NCI-H2081 treated with DMSO at 0.1 percent for 48 hours (cell line): ENCODE measurements around the gene HJURP.

Source experiments
- DNase-seq: peaks from one replicate; lab custom pipeline; 2025; lab: John Stamatoyannopoulos, UW

HJURP gene

GRCh38 chr2:233831011-233831721 lies 23.2 kb downstream of the HJURP start:
- no peak for DNase-seq

GRCh38 chr2:233830111-233830802 lies 24.1 kb downstream of the HJURP start:
- no peak for DNase-seq

- DNase-seq: no peak
Observed at GRCh38 chr2:233829193-233830110, 24.9 kb downstream of the HJURP start.

GRCh38 chr2:233828546-233829192 lies 25.7 kb downstream of the HJURP start:
- DNase-seq: no peak

GRCh38 chr2:233824373-233824772 lies 30.0 kb downstream of the HJURP start:
- DNase-seq: no peak

GRCh38 chr2:233823731-233824121 lies 30.6 kb downstream of the HJURP start:
- DNase-seq: no peak

- DNase-seq: no peak
Observed at GRCh38 chr2:233822781-233823730, 31.3 kb downstream of the HJURP start.

GRCh38 chr2:233822101-233822771 lies 32.1 kb downstream of the HJURP start:
- no peak for DNase-seq

GRCh38 chr2:233821709-233822100 lies 32.6 kb downstream of the HJURP start:
- DNase-seq: no peak

GRCh38 chr2:233821196-233821595 lies 33.1 kb downstream of the HJURP start:
- no peak for DNase-seq

- no peak for DNase-seq
Observed at GRCh38 chr2:233820774-233821105, 33.6 kb downstream of the HJURP start.

- DNase-seq: no peak
Observed at GRCh38 chr2:233819884-233820773, 34.2 kb downstream of the HJURP start.

GRCh38 chr2:233818639-233819621 lies 35.4 kb downstream of the HJURP start:
- no peak for DNase-seq

GRCh38 chr2:233817995-233818638 lies 36.2 kb downstream of the HJURP start:
- DNase-seq: no peak

GRCh38 chr2:233817361-233817911 lies 36.9 kb downstream of the HJURP start:
- DNase-seq: no peak

GRCh38 chr2:233816771-233817170 lies 37.6 kb downstream of the HJURP start:
- DNase-seq: no peak

- DNase-seq: no peak
Observed at GRCh38 chr2:233816334-233816733, 38.0 kb downstream of the HJURP start.
